NCI-H526 (cell line): ENCODE data around the gene PLXNA4.

Experiments
- DNase-seq, 2 experiments: peaks; one replicate each; lab custom pipeline; 2025; lab: John Stamatoyannopoulos, UW

Gene PLXNA4

DNA sequence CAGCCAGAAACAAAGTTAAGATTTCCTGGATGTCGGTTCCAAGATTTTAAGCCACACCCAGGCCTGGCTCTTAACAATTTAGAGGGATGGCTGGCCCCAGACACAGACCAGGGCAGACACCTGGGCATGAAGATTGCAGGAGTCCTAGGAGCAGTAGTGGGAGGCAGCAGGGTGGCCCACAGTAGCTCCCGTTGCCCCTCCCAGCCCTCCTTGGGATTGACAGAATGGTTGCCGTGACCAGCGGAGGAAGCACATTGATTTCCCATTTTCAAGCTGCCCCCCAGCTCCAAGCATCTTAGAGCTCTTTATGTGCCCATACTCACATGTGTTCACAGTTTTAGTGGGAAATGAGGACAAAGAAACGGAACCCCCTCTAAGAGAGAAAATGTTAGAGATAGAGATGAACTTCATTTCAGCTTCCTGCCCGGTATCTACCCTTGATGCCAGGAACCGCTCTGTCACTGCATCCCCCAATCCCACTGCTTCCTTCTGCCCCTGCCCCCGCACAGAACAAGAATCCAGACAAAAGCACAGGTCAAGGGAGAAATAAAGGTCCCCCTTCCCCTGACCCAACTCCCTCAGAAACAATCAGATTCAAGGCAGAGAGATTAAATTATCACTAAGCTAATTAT, 101.1 kb downstream of the PLXNA4 start:
- no peak for DNase-seq

DNA sequence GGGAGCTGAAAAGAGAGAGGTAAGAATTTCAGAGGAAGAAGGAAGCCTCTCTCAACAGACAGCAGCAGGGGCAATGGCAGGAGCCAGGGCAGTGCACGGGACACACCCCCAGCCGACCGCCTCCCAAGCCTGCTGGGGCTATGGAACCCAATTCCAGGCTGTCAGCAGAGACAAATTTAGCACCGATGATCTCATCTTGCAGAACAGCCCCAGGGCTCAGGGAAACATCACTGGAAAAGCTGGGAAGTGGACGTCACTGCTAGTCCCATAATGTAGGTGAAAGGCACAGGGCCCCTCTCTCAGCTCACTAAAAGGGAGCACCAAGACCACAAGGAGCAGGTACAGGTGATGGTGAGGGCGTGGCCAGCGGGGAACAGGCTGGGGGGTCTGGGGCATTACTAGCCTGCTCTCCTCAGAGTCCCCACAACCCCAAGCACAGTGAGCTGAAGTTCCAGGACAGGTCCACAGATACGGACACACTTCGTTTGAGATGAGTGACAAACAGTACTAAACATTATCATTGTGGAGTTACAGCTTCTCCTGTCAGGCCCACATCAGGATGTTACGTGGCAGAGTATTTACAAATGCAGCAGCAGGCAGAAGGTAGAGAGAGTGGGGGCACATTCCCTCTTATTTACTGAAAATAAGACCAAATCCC, 103.7 kb downstream of the PLXNA4 start:
- DNase-seq, result no peak

GRCh38 chr7:132471515-132471914, 104.8 kb downstream of the PLXNA4 start:
- no peak for DNase-seq

GRCh38 chr7:132469681-132470080, 106.6 kb downstream of the PLXNA4 start:
- DNase-seq, result no peak

- DNase-seq, result no peak
Observed at GRCh38 chr7:132469264-132469663, 107.0 kb downstream of the PLXNA4 start.

DNA sequence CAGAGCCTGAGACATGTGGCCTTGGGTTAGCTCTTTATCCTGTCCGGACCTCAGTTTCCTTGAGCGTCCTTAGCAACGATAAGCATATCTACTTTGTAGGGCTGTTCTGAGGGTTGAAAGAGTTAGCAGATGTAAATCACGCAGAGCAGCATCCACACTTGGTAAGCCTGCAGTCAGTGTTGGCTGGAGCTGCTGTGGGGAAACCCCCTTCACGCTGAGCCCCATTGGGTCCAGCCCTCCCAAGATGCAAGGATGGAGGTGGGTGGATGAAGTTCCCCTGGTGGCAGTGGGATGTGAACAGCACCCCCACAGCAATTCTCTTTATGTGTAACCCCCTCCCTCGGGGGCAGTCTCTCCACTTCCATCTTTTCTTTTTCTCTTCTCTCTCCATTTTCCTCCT, 109.9 kb downstream of the PLXNA4 start:
- no peak for DNase-seq

- DNase-seq, result no peak
Observed at GRCh38 chr7:132465516-132465915, 110.8 kb downstream of the PLXNA4 start.

DNA sequence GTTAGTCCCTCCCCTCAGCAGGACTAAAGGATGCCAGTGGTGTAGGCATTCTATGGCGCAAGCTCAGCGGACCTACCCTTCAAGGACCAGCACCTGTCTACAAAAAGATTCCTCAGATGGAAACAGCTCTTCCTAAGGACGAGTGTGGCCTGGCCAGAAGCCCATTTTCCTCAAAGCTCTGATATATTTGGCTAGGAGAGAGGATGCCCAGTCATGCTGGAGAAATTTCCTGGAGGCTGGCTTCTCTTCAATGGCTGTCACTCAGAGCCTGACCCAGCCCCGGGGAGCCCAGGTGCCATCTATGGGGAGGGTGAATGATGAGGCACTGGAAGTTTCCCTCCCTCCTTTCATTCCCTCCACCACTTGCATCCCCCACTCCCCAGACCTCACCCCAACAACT, 111.5 kb downstream of the PLXNA4 start:
- DNase-seq, result no peak

- DNase-seq, result no peak
Observed at GRCh38 chr7:132463922-132464321, 112.3 kb downstream of the PLXNA4 start.

- no peak for DNase-seq
Observed at GRCh38 chr7:132462478-132462877, 113.8 kb downstream of the PLXNA4 start.

- no peak for DNase-seq
Observed at GRCh38 chr7:132461032-132461592, 115.2 kb downstream of the PLXNA4 start.

DNA sequence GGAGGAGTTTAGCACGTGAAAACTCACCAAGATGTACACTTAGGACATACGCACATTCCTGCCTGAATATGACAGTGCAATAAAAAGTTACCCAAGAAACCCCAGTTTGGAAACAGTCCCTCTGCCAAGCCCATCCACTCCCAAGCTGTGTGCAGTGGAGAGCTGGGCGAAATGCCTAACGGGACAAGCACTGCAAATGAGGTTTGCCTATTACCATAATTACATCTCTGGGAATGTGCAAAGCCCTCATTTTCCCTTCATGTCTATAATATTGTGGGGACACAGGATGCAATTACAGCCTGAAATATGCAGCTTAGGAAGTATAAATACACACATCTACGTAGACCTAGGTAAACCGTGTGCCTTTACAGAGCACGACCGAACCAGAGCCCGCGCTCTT, 117.5 kb downstream of the PLXNA4 start:
- no peak for DNase-seq

DNA sequence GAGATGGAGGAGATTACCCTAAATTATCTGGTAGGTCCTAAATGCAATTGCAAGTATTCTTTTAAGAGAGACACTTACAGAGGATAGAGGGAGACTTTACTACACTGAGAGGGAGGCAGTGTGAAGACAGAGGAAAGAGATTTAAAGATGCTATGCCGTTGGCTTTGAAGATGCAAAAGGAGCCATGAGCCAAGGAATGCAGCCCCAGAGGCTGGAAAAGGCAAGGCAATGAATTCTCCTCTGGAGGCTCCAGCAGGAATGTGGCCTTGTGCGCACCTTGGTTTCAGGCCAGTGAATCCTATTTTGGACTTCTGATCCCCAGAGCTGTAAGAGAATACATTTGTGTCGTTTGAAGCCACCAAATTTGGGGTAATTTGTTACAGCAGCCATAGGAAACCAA, 118.6 kb downstream of the PLXNA4 start:
- no peak for DNase-seq

GRCh38 chr7:132456418-132456817, 119.9 kb downstream of the PLXNA4 start:
- no peak for DNase-seq

DNA sequence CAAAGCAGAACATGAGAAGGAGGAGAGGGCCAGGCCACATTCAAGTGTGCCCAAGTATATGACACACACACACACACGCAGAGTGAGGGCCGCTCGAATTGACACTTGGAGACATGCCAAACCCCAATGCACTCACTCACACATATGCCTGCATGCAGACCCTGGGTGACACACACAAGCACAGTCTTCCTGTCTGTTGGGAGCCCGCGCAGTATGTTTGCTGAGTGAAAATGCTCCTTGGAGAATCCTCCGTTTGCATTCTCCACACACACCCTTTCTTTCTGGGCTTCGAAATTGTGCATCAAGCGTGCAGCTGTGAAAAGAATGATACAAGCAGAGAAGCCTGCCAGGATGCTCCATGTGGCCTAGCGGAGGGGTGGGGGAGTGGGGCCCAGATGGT, 120.9 kb downstream of the PLXNA4 start:
- DNase-seq, result no peak

DNA sequence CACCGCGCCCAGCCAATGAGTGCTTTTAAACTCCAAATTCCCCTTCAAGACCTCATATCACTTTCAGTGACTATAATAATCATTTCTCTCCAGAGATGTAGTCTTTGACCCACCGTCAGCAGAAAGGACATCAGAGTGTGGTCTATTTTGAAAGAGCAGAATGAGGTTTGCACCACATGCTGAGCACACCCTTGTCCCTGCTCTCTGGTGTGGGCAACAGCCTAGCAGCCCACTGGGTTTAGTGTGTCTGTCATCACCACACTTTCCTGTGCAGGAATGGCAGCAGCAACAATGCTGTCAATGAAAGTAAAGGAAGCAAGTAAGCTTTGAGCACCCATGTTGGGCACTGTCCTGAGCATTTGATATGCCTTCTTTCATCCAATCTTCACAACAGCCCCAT, 122.4 kb downstream of the PLXNA4 start:
- DNase-seq, result no peak

DNA sequence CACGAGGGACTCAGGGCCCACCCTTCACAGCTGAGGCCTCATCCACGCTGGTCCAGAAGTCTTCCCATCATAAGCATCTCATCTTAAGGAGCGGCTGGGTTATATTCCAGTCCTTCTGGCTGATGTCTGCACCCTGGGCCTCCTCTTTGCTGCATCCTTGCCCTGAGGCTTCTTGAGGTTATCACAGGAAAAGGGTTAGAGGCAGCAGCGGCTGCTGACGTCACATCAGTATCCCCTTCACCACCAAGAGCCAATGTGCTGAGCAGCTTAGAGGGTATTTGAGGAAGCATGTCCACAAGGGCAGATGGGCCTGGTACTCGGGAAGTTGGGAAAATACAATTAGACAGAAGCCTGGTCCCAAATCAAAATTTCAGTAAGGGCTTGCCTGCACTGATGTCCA, 125.1 kb downstream of the PLXNA4 start:
- no peak for DNase-seq

- DNase-seq, result no peak
Observed at GRCh38 chr7:132450696-132451095, 125.6 kb downstream of the PLXNA4 start.

DNA sequence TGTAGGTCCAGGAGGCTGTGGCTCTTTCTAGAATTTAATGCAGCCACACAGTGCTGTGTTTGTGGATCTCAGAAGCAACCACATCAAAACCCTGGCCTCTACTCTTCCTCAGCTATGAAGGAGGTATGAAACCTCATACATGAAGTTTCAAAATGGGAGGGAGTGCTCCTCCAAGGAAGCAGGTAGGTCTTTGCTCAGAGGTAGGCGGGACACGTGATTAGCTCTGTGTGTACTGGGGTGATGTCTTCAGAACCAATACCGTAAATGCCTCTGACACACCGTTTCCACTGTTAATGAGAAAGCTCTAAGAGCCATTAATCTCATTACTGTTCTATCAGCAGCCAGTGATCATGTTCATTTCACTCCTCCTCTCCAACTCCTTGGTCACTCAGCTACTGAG, 126.1 kb downstream of the PLXNA4 start:
- no peak for DNase-seq

GRCh38 chr7:132446666-132447278, 129.5 kb downstream of the PLXNA4 start:
- DNase-seq, result no peak

- no peak for DNase-seq
Observed at GRCh38 chr7:132446260-132446659, 130.0 kb downstream of the PLXNA4 start.

- no peak for DNase-seq
Observed at GRCh38 chr7:132443761-132444520, 132.3 kb downstream of the PLXNA4 start.

DNA sequence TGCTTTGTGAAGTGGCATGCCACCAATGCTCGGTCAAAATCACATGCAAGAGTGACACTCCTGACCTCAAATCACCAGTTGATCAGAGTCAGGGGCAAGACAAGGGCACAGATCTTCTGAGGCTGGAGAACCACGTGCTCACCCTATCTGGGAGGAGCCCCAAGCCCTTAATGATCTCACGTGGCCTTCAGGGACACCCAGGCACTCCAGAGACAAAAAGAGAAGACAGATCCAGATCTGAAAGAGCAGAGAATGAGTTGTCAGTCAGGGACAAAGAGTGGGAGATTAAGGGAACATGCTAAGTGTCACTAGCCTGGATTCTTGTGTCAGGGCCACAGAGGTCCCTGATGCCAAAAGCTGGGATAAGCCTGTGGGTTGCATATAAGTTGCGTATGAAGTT, 134.3 kb downstream of the PLXNA4 start:
- no peak for DNase-seq
